OCI-LY1 (cell line): ENCODE data around the gene SLITRK2.

ENCODE experiments used
- H2AFZ ChIP-seq: fragments of 200-600 bp; sonication (generic), shearing (Covaris generic); 2 replicates; pipeline ENCODE4 v1.6.0; 2014; ENCODE audit warnings: antibody characterized with exemption, mild to moderate bottlenecking, low read length
- H3F3A ChIP-seq: fragments of 200-600 bp; sonication (generic), shearing (Covaris generic); 2 replicates; pipeline ENCODE4 v1.6.0; 2014; ENCODE audit warnings: mild to moderate bottlenecking, antibody characterized with exemption, low read length, moderate library complexity; ENCODE audit not compliant: insufficient read depth
- H3K27ac ChIP-seq: fragments of 200-600 bp; sonication (generic); 2 replicates; pipeline ENCODE4 v1.5.1; 2014; ENCODE audit warnings: low read length, mixed run types, mild to moderate bottlenecking, low read depth; ENCODE audit not compliant: poor library complexity, severe bottlenecking
- H3K27me3 ChIP-seq: fragments of 200-600 bp; sonication (generic); 2 replicates; pipeline ENCODE4 v1.6.0; 2014; ENCODE audit warnings: antibody characterized with exemption, mild to moderate bottlenecking, low read length, moderate library complexity; ENCODE audit not compliant: insufficient read depth
- H3K36me3 ChIP-seq: fragments of 200-600 bp; sonication (generic); 2 replicates; pipeline ENCODE4 v1.6.1; 2014; ENCODE audit warnings: mild to moderate bottlenecking, antibody characterized with exemption, low read length, moderate library complexity, mixed read lengths; ENCODE audit not compliant: insufficient read depth
- H3K4me1 ChIP-seq: fragments of 200-600 bp; sonication (generic); 2 replicates; pipeline ENCODE4 v1.5.1; 2014; ENCODE audit warnings: mild to moderate bottlenecking, low read length, moderate library complexity; ENCODE audit not compliant: insufficient read depth, severe bottlenecking
- H3K4me2 ChIP-seq: fragments of 200-600 bp; sonication (generic), shearing (Covaris generic); 2 replicates; pipeline ENCODE4 v1.6.1; 2014; ENCODE audit warnings: low read length
- H3K4me3 ChIP-seq: fragments of 200-600 bp; sonication (generic); 2 replicates; pipeline ENCODE4 v1.5.1; 2014; ENCODE audit warnings: low read length, low read depth, mild to moderate bottlenecking, mixed read lengths; ENCODE audit not compliant: poor library complexity, severe bottlenecking
- H3K79me2 ChIP-seq: fragments of 200-600 bp; shearing (Covaris generic); 2 replicates; pipeline ENCODE4 v1.6.1; 2016; ENCODE audit warnings: mixed run types, low read length, mixed read lengths; ENCODE audit not compliant: insufficient read depth
- H3K9ac ChIP-seq: fragments of 200-600 bp; sonication (generic), shearing (Covaris generic); 2 replicates; pipeline ENCODE4 v1.6.1; 2014; ENCODE audit warnings: mild to moderate bottlenecking, low read length, mixed read lengths
- H3K9me2 ChIP-seq: fragments of 200-600 bp; sonication (generic), shearing (Covaris generic); 2 replicates; pipeline ENCODE4 v1.6.1; 2014; ENCODE audit warnings: low read depth, mild to moderate bottlenecking, low read length, mixed read lengths
- H3K9me3 ChIP-seq: fragments of 200-600 bp; shearing (Covaris generic); 2 replicates; pipeline ENCODE4 v1.6.1; 2014; ENCODE audit warnings: low read length, mixed read lengths
- H4K20me1 ChIP-seq: fragments of 200-600 bp; sonication (generic), shearing (Covaris generic); 2 replicates; pipeline ENCODE4 v1.6.0; 2016; ENCODE audit warnings: mild to moderate bottlenecking, low read length; ENCODE audit not compliant: insufficient read depth
- CTCF ChIP-seq: fragments of 200-600 bp; sonication (generic), shearing (Covaris generic); IDR thresholded peaks from 2 replicates; pipeline ENCODE4 v1.5.1; 2017; ENCODE audit warnings: mild to moderate bottlenecking, antibody characterized with exemption, low read length, moderate library complexity, mixed read lengths
- EZH2 ChIP-seq: fragments of 200-600 bp; sonication (generic), shearing (Covaris generic); IDR thresholded peaks from 2 replicates; pipeline ENCODE4 v1.8.0; 2017; ENCODE audit warnings: borderline replicate concordance, mixed run types, mild to moderate bottlenecking, antibody characterized with exemption, low read length, moderate library complexity, mixed read lengths

Gene SLITRK2

GRCh38 chrX:145848857-145849256 lies 31.2 kb downstream of the SLITRK2 start:
- no peak overlapping the region for H3K4me2 ChIP-seq
- no peaks in the 10 kb centered on the region for H3K36me3 ChIP-seq
- H2AFZ ChIP-seq: no peak overlapping the region
- no peaks in the 10 kb centered on the region for H3K9me2 ChIP-seq
- no peaks in the 10 kb centered on the region for H3K79me2 ChIP-seq
- H3K27me3 ChIP-seq: no peaks in the 10 kb centered on the region
- no peaks in the 10 kb centered on the region for H4K20me1 ChIP-seq
- H3K9me3 ChIP-seq: no peaks in the 10 kb centered on the region
- no peak for TF ChIP-seq EZH2
- TF ChIP-seq CTCF: no peak
- H3K4me1 ChIP-seq: no peaks in the 10 kb centered on the region
- H3K9ac ChIP-seq: no peak overlapping the region
- H3F3A ChIP-seq: no peaks in the 10 kb centered on the region
- H3K27ac ChIP-seq: no peak overlapping the region
- no peak overlapping the region for H3K4me3 ChIP-seq

GRCh38 chrX:145853181-145853580 lies 35.6 kb downstream of the SLITRK2 start:
- H3K9me3 ChIP-seq: no peaks in the 10 kb centered on the region

GRCh38 chrX:145856181-145856580 lies 38.6 kb downstream of the SLITRK2 start:
- no peaks in the 10 kb centered on the region for H3F3A ChIP-seq
- TF ChIP-seq CTCF (no peak), EZH2 (no peak)
- no peaks in the 10 kb centered on the region for H3K36me3 ChIP-seq
- no peaks in the 10 kb centered on the region for H3K27me3 ChIP-seq
- no peak overlapping the region for H3K4me2 ChIP-seq
- H2AFZ ChIP-seq: no peak overlapping the region
- no peak overlapping the region for H3K27ac ChIP-seq
- H3K79me2 ChIP-seq: no peaks in the 10 kb centered on the region
- no peaks in the 10 kb centered on the region for H4K20me1 ChIP-seq
- H3K9me3 ChIP-seq: no peaks in the 10 kb centered on the region
- no peaks in the 10 kb centered on the region for H3K9me2 ChIP-seq
- H3K4me1 ChIP-seq: no peaks in the 10 kb centered on the region
- no peak overlapping the region for H3K9ac ChIP-seq
- H3K4me3 ChIP-seq: no peak overlapping the region

More at GRCh38 chrX:145853181-145853580, 35.6 kb downstream of the SLITRK2 start:
- H3K27ac ChIP-seq: no peak overlapping the region
- no peaks in the 10 kb centered on the region for H3K9me2 ChIP-seq
- no peaks in the 10 kb centered on the region for H3F3A ChIP-seq
- TF ChIP-seq CTCF (no peak), EZH2 (no peak)
- H3K4me1 ChIP-seq: no peaks in the 10 kb centered on the region
- H2AFZ ChIP-seq: no peak overlapping the region
- H3K79me2 ChIP-seq: no peaks in the 10 kb centered on the region
- H3K36me3 ChIP-seq: no peaks in the 10 kb centered on the region
- H3K4me3 ChIP-seq: no peak overlapping the region
- H3K4me2 ChIP-seq: no peak overlapping the region
- no peaks in the 10 kb centered on the region for H3K27me3 ChIP-seq
- no peaks in the 10 kb centered on the region for H4K20me1 ChIP-seq
- H3K9ac ChIP-seq: no peak overlapping the region
